ENCODE data around the gene EFNA4.

Gene EFNA4

DNA sequence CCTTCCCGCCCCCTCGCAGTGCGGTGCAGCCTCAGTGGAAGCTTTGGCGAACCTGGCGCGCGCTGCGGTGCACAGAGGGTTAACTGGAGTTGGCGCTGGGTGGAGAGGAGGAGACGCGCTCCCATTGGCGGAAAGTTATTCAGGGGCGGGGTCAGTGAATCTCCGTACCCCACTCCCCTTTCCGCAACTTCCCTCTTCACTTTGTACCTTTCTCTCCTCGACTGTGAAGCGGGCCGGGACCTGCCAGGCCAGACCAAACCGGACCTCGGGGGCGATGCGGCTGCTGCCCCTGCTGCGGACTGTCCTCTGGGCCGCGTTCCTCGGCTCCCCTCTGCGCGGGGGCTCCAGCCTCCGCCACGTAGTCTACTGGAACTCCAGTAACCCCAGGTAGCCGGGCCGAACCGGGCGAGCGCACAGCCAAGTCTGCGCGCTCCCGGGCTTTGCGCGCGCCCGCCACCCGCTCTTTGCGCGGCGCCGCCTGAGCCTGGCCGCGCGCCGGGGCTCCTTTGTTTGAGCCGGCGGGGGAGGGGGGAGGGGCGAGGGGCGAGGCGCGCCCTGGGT, at the start of gene EFNA4 (continued):
- TF ChIP-seq PRDM10 (tag by site-specific recombination; IDR thresholded peaks at IDR 0.05) (peak; percentile 88), SP3 (tag by site-specific recombination; IDR thresholded peaks at IDR 0.05) (peak; percentile 70), ZEB2 (tag by site-specific recombination; IDR thresholded peaks at IDR 0.05) (peak; percentile 85), ZNF26 (tag by site-specific recombination; IDR thresholded peaks at IDR 0.05) (no peak), ZBTB26 (tag by site-specific recombination; optimal IDR thresholded peaks at IDR 0.05) (peak; percentile 89), ZNF37A (tag by site-specific recombination; IDR thresholded peaks at IDR 0.05) (no peak), ZNF114 (tag by site-specific recombination; IDR thresholded peaks at IDR 0.05) (no peak), ZBTB10 (tag by site-specific recombination; IDR thresholded peaks at IDR 0.05) (peak; percentile 93), SP7 (tag by site-specific recombination; IDR thresholded peaks at IDR 0.05) (peak; percentile 6; the same call in 1 of the 2 replicates), PATZ1 (tag by site-specific recombination; IDR thresholded peaks at IDR 0.05) (peak; percentile 68; the same call in 1 of the 2 replicates), ZNF843 (tag by site-specific recombination; IDR thresholded peaks at IDR 0.05) (0 out of 2 replicates have a peak, but pooled peaks have one; percentile 14), PRDM1 (tag by site-specific recombination; IDR thresholded peaks at IDR 0.05) (peak; percentile 96), ZNF548 (tag by site-specific recombination; IDR thresholded peaks at IDR 0.05) (no peak), ZNF76 (tag by site-specific recombination; IDR thresholded peaks at IDR 0.05; ENCODE audit: borderline replicate concordance, low read depth) (peak; percentile 21; the same call in 1 of the 2 replicates)
- TF ChIP-seq, protein P1, sequence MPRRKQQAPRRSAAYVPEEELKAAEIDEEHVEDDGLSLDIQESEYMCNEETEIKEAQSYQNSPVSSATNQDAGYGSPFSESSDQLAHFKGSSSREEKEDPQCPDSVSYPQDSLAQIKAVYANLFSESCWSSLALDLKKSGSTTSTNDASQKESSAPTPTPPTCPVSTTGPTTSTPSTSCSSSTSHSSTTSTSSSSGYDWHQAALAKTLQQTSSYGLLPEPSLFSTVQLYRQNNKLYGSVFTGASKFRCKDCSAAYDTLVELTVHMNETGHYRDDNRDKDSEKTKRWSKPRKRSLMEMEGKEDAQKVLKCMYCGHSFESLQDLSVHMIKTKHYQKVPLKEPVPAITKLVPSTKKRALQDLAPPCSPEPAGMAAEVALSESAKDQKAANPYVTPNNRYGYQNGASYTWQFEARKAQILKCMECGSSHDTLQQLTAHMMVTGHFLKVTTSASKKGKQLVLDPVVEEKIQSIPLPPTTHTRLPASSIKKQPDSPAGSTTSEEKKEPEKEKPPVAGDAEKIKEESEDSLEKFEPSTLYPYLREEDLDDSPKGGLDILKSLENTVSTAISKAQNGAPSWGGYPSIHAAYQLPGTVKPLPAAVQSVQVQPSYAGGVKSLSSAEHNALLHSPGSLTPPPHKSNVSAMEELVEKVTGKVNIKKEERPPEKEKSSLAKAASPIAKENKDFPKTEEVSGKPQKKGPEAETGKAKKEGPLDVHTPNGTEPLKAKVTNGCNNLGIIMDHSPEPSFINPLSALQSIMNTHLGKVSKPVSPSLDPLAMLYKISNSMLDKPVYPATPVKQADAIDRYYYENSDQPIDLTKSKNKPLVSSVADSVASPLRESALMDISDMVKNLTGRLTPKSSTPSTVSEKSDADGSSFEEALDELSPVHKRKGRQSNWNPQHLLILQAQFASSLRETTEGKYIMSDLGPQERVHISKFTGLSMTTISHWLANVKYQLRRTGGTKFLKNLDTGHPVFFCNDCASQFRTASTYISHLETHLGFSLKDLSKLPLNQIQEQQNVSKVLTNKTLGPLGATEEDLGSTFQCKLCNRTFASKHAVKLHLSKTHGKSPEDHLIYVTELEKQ (tag by site-specific recombination; IDR thresholded peaks at IDR 0.05; ENCODE audit: borderline replicate concordance): no peak
- TF ChIP-seq, protein P2, sequence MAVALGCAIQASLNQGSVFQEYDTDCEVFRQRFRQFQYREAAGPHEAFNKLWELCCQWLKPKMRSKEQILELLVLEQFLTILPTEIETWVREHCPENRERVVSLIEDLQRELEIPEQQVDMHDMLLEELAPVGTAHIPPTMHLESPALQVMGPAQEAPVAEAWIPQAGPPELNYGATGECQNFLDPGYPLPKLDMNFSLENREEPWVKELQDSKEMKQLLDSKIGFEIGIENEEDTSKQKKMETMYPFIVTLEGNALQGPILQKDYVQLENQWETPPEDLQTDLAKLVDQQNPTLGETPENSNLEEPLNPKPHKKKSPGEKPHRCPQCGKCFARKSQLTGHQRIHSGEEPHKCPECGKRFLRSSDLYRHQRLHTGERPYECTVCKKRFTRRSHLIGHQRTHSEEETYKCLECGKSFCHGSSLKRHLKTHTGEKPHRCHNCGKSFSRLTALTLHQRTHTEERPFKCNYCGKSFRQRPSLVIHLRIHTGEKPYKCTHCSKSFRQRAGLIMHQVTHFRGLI (tag by site-specific recombination; IDR thresholded peaks at IDR 0.05): no peak
